Osteocyte (in vitro differentiated cells): Measurements from ENCODE around the gene BHMT. TPM values are rescaled to one million over a fixed set of nuclear protein-coding genes. Genes with fewer than 3 reads are reported as not detected.

ENCODE experiments used
- DNase-seq: peaks from one replicate; pipeline ENCODE4 v3.0.0; 2021; ENCODE audit warnings: mixed read lengths; ENCODE audit not compliant: unreplicated experiment; ENCODE audit errors: extremely low spot score
- H3K27ac Mint-ChIP-seq: one replicate; pipeline ENCODE4 v1.8.0; 2021; ENCODE audit warnings: mild to moderate bottlenecking, mixed read lengths; ENCODE audit not compliant: unreplicated experiment
- H3K27me3 Mint-ChIP-seq: one replicate; pipeline ENCODE4 v1.8.0; 2021; ENCODE audit warnings: mixed read lengths; ENCODE audit not compliant: unreplicated experiment
- H3K36me3 Mint-ChIP-seq: one replicate; pipeline ENCODE4 v1.8.0; 2021; ENCODE audit warnings: mixed read lengths; ENCODE audit not compliant: unreplicated experiment
- H3K4me1 Mint-ChIP-seq: one replicate; pipeline ENCODE4 v1.8.0; 2021; ENCODE audit warnings: mixed read lengths; ENCODE audit not compliant: unreplicated experiment
- H3K4me3 Mint-ChIP-seq: one replicate; pipeline ENCODE4 v1.8.0; 2021; ENCODE audit warnings: mild to moderate bottlenecking, moderate library complexity, mixed read lengths; ENCODE audit not compliant: unreplicated experiment
- H3K9me3 Mint-ChIP-seq: one replicate; pipeline ENCODE4 v1.8.0; 2021; ENCODE audit warnings: mixed read lengths; ENCODE audit not compliant: unreplicated experiment
- total RNA-seq: library from RNA; stranded (reverse); gene quantifications from 2 replicates; pipeline ENCODE4 v1.2.1, GENCODE V29; 2021
- TF ChIP-seq, protein P1 (sequence below): fragments of 200-600 bp; sonication (generic); IDR thresholded peaks from 2 replicates; pipeline ENCODE4 v1.5.0; 2021; ENCODE audit warnings: antibody characterized with exemption, mild to moderate bottlenecking, moderate library complexity

The BHMT gene
- total RNA-seq, 1 donor from 2014 or later, result not detected

DNA sequence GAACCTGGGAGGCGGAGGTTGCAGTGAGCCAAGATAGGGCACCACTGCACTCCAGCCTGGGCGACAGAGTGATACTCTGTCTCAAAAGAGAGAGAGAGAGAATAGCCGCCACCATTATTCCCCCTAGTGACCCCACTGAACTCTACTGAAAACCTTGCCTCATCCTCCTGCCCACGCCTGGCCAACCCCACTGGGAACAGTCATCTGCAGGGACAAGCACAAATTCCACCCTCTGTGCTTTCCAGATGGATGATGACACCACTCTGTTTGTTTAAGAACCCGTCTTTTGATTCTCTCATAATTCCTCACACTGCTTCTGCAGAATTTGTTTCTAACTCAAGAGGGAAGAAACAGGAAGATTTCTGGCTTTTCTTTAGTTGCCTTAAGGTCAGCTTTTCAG lies 29.8 kb upstream of the BHMT start:
- H3K4me3 Mint-ChIP-seq, result no peak overlapping the region
- H3K9me3 Mint-ChIP-seq, result no peaks in the 10 kb centered on the region
- TF ChIP-seq, protein P1, sequence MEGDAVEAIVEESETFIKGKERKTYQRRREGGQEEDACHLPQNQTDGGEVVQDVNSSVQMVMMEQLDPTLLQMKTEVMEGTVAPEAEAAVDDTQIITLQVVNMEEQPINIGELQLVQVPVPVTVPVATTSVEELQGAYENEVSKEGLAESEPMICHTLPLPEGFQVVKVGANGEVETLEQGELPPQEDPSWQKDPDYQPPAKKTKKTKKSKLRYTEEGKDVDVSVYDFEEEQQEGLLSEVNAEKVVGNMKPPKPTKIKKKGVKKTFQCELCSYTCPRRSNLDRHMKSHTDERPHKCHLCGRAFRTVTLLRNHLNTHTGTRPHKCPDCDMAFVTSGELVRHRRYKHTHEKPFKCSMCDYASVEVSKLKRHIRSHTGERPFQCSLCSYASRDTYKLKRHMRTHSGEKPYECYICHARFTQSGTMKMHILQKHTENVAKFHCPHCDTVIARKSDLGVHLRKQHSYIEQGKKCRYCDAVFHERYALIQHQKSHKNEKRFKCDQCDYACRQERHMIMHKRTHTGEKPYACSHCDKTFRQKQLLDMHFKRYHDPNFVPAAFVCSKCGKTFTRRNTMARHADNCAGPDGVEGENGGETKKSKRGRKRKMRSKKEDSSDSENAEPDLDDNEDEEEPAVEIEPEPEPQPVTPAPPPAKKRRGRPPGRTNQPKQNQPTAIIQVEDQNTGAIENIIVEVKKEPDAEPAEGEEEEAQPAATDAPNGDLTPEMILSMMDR, result no peak

GRCh38 chr5:79086116-79086515 lies 25.5 kb upstream of the BHMT start:
- Mint-ChIP-seq H3K27ac (no peak overlapping the region), H3K4me3 (no peak overlapping the region), H3K27me3 (peaks cover 9% of the 10 kb centered on the region), H3K4me1 (no peaks in the 10 kb centered on the region), H3K9me3 (no peaks in the 10 kb centered on the region), H3K36me3 (no peaks in the 10 kb centered on the region)
- TF ChIP-seq, protein P1, result no peak
- no peak for DNase-seq

More for the DNA sequence above, 29.8 kb upstream of the BHMT start:
- Mint-ChIP-seq H3K27ac (no peak overlapping the region), H3K36me3 (no peaks in the 10 kb centered on the region), H3K27me3 (peaks cover 16% of the 10 kb centered on the region), H3K4me1 (no peaks in the 10 kb centered on the region)
- DNase-seq, result no peak

GRCh38 chr5:79088507-79088906 lies 23.1 kb upstream of the BHMT start:
- Mint-ChIP-seq H3K27me3 (peaks cover 18% of the 10 kb centered on the region), H3K4me3 (no peak overlapping the region), H3K4me1 (no peaks in the 10 kb centered on the region), H3K27ac (no peak overlapping the region), H3K9me3 (no peaks in the 10 kb centered on the region), H3K36me3 (no peaks in the 10 kb centered on the region)
- DNase-seq, result no peak
- TF ChIP-seq, protein P1, result no peak

DNA sequence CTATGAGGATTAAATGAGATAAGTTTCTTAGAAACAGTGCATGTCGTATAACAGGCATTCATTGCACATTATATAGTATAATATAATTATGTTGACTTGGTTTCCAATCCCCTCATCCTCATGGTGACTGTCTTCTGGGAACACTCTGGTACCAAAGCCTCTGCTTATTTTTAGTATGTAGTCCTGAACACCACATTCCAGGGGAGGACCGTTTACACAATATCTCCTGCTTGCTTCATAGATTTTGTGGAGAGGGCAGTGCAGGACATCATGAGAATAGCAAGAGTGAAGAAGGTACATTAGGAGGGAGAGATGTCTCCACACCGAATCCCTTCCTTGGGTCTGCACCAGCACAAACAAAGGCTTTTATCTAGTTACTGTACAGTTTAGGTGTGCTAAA lies 20.5 kb upstream of the BHMT start:
- Mint-ChIP-seq H3K9me3 (no peaks in the 10 kb centered on the region), H3K4me3 (no peak overlapping the region), H3K27ac (no peak overlapping the region)

GRCh38 chr5:79093762-79094161 lies 17.8 kb upstream of the BHMT start:
- Mint-ChIP-seq H3K27ac (no peak overlapping the region), H3K27me3 (peaks cover 27% of the 10 kb centered on the region), H3K4me3 (no peak overlapping the region), H3K9me3 (no peaks in the 10 kb centered on the region), H3K36me3 (no peaks in the 10 kb centered on the region), H3K4me1 (no peaks in the 10 kb centered on the region)
- DNase-seq, result no peak
- TF ChIP-seq, protein P1, result no peak

More for the DNA sequence above, 20.5 kb upstream of the BHMT start:
- H3K36me3 Mint-ChIP-seq, result no peaks in the 10 kb centered on the region
- peaks cover 27% of the 10 kb centered on the region for H3K27me3 Mint-ChIP-seq
- DNase-seq, result no peak
- no peaks in the 10 kb centered on the region for H3K4me1 Mint-ChIP-seq
- TF ChIP-seq, protein P1, result no peak
